Peyer's patch (tissue), 4 donors: Measurements from ENCODE around the gene HNRNPLL.

Source experiments
- POLR2A ChIP-seq, 2 donors: fragments of 450-650 bp; IDR thresholded peaks; one replicate each; pipeline ENCODE4 v1.5.1; 2017; ENCODE audit warnings: antibody characterized with exemption in 2 of 2, mild to moderate bottlenecking in 2 of 2, moderate library complexity in 2 of 2
- TF ChIP-seq, protein P1 (sequence below), 6 experiments: fragments of 450-650 bp in 4 of 6; fragments of 200-600 bp in 2 of 6; sonication (generic) in 1 of 6; IDR thresholded peaks; one replicate each; pipeline ENCODE4 v1.5.1; 2017 to 2019; ENCODE audit warnings: antibody characterized with exemption in 6 of 6, mild to moderate bottlenecking in 3 of 6, moderate library complexity in 1 of 6

DNA sequence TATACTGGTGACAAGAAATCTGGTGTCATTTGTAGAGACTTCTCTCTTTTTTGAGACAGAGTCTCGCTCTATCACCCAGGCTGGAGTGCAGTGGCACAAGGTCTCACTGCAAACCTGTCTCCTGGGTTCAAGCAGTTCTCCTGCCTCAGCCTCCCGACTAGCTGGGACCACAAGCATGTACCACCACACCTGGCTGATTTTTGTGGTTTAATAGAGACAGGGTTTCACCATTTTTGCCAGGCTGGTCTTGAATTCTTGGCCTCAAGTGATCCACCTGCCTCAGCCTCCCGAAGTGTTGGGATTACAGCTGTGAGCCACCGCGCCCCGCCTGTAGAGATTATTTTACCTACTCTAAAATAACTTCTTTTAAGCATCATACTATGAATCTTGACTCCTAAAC lies 6.5 kb downstream of the HNRNPLL start:
- TF ChIP-seq, protein P1, sequence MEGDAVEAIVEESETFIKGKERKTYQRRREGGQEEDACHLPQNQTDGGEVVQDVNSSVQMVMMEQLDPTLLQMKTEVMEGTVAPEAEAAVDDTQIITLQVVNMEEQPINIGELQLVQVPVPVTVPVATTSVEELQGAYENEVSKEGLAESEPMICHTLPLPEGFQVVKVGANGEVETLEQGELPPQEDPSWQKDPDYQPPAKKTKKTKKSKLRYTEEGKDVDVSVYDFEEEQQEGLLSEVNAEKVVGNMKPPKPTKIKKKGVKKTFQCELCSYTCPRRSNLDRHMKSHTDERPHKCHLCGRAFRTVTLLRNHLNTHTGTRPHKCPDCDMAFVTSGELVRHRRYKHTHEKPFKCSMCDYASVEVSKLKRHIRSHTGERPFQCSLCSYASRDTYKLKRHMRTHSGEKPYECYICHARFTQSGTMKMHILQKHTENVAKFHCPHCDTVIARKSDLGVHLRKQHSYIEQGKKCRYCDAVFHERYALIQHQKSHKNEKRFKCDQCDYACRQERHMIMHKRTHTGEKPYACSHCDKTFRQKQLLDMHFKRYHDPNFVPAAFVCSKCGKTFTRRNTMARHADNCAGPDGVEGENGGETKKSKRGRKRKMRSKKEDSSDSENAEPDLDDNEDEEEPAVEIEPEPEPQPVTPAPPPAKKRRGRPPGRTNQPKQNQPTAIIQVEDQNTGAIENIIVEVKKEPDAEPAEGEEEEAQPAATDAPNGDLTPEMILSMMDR (IDR thresholded peaks at IDR 0.05): no peak
- no peak for TF ChIP-seq POLR2A (IDR thresholded peaks at IDR 0.05)
